Karpas-422 (cell line): ENCODE results near the gene LTK. TPM values are rescaled to one million over a fixed set of nuclear protein-coding genes. Genes with fewer than 3 reads are reported as not detected.

Source experiments
- DNase-seq: peaks from one replicate; pipeline ENCODE4 v3.0.0-alpha.2; 2015
- H2AFZ ChIP-seq: fragments of 200-600 bp; sonication (generic); 2 replicates; pipeline ENCODE4 v1.6.1; 2014; ENCODE audit warnings: antibody characterized with exemption, low read length, mixed read lengths
- H3K27ac ChIP-seq: fragments of 200-600 bp; sonication (generic); 2 replicates; pipeline ENCODE4 v1.5.1; 2014; ENCODE audit warnings: mild to moderate bottlenecking, low read length, moderate library complexity
- H3K27me3 ChIP-seq: fragments of 200-600 bp; sonication (generic); 2 replicates; pipeline ENCODE4 v1.6.1; 2014; ENCODE audit warnings: low read length, mixed read lengths
- H3K36me3 ChIP-seq: fragments of 200-600 bp; sonication (generic); 2 replicates; pipeline ENCODE4 v1.6.1; 2014; ENCODE audit warnings: low read length, mixed read lengths; ENCODE audit not compliant: insufficient read depth
- H3K4me1 ChIP-seq: fragments of 200-600 bp; sonication (generic); 2 replicates; pipeline ENCODE4 v1.6.1; 2014; ENCODE audit warnings: mild to moderate bottlenecking, low read length, mixed read lengths
- H3K4me2 ChIP-seq: fragments of 200-600 bp; sonication (generic); 2 replicates; pipeline ENCODE4 v1.6.1; 2014; ENCODE audit warnings: low read length, low read depth, mild to moderate bottlenecking; ENCODE audit not compliant: poor library complexity, severe bottlenecking
- H3K4me3 ChIP-seq: fragments of 200-600 bp; sonication (generic); 2 replicates; pipeline ENCODE4 v1.5.1; 2014; ENCODE audit warnings: mild to moderate bottlenecking, antibody characterized with exemption, low read length, mixed read lengths
- H3K79me2 ChIP-seq: fragments of 200-600 bp; sonication (generic); 2 replicates; pipeline ENCODE4 v1.6.1; 2014; ENCODE audit warnings: mild to moderate bottlenecking, low read length, mixed read lengths
- H3K9ac ChIP-seq: fragments of 200-600 bp; sonication (generic); 2 replicates; pipeline ENCODE4 v1.6.0; 2014; ENCODE audit warnings: low read length
- H3K9me2 ChIP-seq: fragments of 200-600 bp; sonication (generic), shearing (Covaris generic); replicated peaks from 2 replicates; pipeline ENCODE4 v1.6.0; 2014; ENCODE audit warnings: mild to moderate bottlenecking, low read length, moderate library complexity; ENCODE audit not compliant: insufficient read depth
- H3K9me3 ChIP-seq: fragments of 300-700, 200-600 bp; sonication (generic); 2 replicates; pipeline ENCODE4 v1.6.1; 2014; ENCODE audit warnings: low read length, mixed read lengths
- H4K20me1 ChIP-seq: fragments of 200-600 bp; sonication (generic); 2 replicates; pipeline ENCODE4 v1.6.1; 2014; ENCODE audit warnings: mild to moderate bottlenecking, antibody characterized with exemption, low read length, low read depth; ENCODE audit not compliant: insufficient read depth
- total RNA-seq: library from RNA; depleted of rRNA; stranded (reverse); fragments of >200 nt; shearing (Covaris generic); gene quantifications from 2 replicates; pipeline ENCODE4 v1.2.3, GENCODE V29; 2014; ENCODE audit warnings: low replicate concordance; rRNA removed

Gene LTK
- 0.78 and 1.7 TPM in 2 replicates for total RNA-seq

DNA sequence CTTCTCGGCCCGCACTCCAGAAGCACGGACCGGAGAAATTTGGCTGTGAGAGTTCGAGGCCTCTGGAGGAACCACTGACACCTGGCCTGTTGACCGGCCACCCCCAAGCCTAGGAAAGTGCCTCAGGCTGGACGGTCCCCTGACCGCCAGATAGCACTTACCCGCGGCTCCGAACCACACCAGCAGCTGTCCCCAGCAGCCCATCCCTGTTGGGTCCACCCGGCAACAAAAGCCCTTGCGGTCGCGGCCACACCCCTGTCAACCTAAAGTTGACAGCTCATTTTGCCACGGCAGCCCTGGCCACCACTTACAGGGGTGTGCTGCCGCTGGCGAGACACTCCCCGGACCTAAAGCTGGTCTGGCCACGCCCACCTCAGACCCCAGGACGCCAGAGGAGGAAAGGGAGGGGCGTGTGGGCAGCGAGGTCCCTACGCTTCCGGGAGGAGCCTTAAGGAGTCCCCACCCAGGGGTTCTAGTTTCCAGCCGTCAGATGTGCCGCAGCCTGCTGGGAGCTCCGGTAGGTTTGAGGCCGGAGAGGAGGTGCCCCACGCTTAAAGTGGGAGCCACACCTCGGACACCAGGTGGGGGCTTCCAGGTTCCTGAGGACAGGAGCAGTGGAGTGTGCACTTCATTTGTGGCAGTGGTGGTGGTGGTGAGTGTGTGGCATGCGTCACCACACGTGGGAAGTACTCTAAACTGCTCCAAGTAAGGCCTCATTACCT is at the start of gene LTK:
LTK (minus strand) TSS at position 322 of the 722 bp plus-strand sequence; CDS start at position 204, 118 bp downstream.
- H3K9me3 ChIP-seq = no peaks in the 10 kb centered on the region
- H3K4me2 ChIP-seq = peak within 1 kb of the TSS; percentile 85
- no peaks in the 10 kb centered on the region for H3K79me2 ChIP-seq
- peak within 1 kb of the TSS; percentile 80; the same call in 1 of the 2 replicates for H2AFZ ChIP-seq
- peak; percentile 82 for DNase-seq
- H3K9ac ChIP-seq = peak within 1 kb of the TSS; percentile 63
- H3K9me2 ChIP-seq = no peaks in the 10 kb centered on the region
- H3K4me3 ChIP-seq = peak within 1 kb of the TSS; percentile 70
- no peaks in the 10 kb centered on the region for H3K27me3 ChIP-seq
- H3K27ac ChIP-seq = no peak within 1 kb of the TSS
- H3K4me1 ChIP-seq = peaks cover 12% of the 10 kb centered on the region
- no peaks in the 10 kb centered on the region for H4K20me1 ChIP-seq
- H3K36me3 ChIP-seq = no peaks in the 10 kb centered on the region

DNA sequence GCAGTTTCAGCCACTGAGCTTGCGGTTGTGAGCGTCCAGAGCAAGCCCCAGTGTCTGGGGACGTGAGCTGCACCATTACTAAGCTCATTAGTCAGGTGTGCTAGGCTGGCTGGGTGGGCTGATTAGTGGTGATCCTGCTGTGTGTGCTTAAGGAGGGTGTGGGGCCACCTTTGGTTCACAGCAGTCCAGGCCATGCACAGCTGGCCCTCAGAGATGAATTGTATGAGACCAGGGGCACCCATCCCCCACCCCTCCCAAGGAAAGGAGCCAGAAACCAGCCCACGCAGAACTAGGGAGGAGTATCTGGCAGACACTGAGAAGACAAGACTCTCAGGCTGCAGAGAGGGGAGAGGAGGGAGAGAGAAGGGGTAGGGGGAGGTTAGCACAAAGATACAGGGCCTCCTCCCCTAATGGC is 49.2 kb upstream of the LTK start:
- Histone ChIP-seq H3K9me2 (no peaks in the 10 kb centered on the region), H3K9ac (no peak overlapping the region), H3K9me3 (no peaks in the 10 kb centered on the region), H2AFZ (no peak overlapping the region), H3K4me3 (no peak overlapping the region), H3K4me2 (no peak overlapping the region), H4K20me1 (no peaks in the 10 kb centered on the region), H3K27me3 (no peaks in the 10 kb centered on the region), H3K4me1 (peaks cover 14% of the 10 kb centered on the region), H3K79me2 (no peaks in the 10 kb centered on the region), H3K36me3 (no peaks in the 10 kb centered on the region), H3K27ac (no peak overlapping the region)
- DNase-seq = no peak

DNA sequence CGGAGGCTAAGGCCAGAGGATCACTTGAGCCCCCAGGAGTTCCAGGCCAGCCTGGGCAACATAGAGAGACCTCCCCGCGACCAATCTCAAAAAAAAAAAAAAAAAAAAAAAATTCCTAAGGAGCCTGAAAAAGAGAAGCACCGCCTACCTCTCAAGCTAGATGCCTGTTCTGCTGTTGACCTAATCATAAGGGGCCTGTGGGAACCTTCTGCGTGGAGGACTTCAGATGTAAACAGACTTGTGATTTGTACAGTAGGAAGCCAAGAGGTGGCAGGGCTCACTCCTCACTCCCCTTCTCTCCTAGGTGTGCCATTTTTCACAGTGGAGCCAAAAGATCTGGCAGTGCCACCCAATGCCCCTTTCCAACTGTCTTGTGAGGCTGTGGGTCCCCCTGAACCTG is 48.6 kb upstream of the LTK start:
- H3K36me3 ChIP-seq = no peaks in the 10 kb centered on the region
- no peaks in the 10 kb centered on the region for H3K9me3 ChIP-seq
- no peaks in the 10 kb centered on the region for H3K27me3 ChIP-seq
- peaks cover 15% of the 10 kb centered on the region for H3K4me1 ChIP-seq
- H3K4me2 ChIP-seq = no peak overlapping the region
- H3K9ac ChIP-seq = no peak overlapping the region
- no peaks in the 10 kb centered on the region for H4K20me1 ChIP-seq
- H3K9me2 ChIP-seq = no peaks in the 10 kb centered on the region
- no peak overlapping the region for H2AFZ ChIP-seq
- H3K79me2 ChIP-seq = no peaks in the 10 kb centered on the region
- no peak for DNase-seq
- no peak overlapping the region for H3K4me3 ChIP-seq
- no peak overlapping the region for H3K27ac ChIP-seq

DNA sequence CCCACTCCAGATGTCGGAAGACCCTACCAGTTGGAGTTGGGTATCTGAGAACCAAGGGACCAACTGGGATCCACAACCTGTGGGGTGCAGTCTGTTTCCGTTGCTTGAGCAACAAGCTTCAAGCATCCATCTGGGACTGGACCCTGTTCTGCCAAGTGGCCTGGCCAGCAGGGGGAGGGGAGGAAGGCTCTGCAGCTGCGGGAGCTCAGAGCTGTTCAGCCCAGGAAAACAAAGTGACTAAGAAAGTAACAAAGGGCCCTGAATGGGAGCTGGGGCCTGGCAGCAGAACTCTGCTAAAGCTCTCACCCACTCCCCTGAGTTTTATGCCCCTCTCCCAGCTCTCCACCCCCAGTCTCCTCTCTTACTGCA is 48.1 kb upstream of the LTK start:
- no peak overlapping the region for H3K4me2 ChIP-seq
- H3K79me2 ChIP-seq = no peaks in the 10 kb centered on the region
- H3K36me3 ChIP-seq = no peaks in the 10 kb centered on the region
- no peak overlapping the region for H2AFZ ChIP-seq
- H3K4me3 ChIP-seq = no peak overlapping the region
- no peaks in the 10 kb centered on the region for H3K9me2 ChIP-seq
- no peak overlapping the region for H3K27ac ChIP-seq
- DNase-seq = no peak
- H3K4me1 ChIP-seq = peaks cover 20% of the 10 kb centered on the region
- H4K20me1 ChIP-seq = no peaks in the 10 kb centered on the region
- H3K9ac ChIP-seq = no peak overlapping the region
- H3K9me3 ChIP-seq = no peaks in the 10 kb centered on the region
- H3K27me3 ChIP-seq = no peaks in the 10 kb centered on the region

DNA sequence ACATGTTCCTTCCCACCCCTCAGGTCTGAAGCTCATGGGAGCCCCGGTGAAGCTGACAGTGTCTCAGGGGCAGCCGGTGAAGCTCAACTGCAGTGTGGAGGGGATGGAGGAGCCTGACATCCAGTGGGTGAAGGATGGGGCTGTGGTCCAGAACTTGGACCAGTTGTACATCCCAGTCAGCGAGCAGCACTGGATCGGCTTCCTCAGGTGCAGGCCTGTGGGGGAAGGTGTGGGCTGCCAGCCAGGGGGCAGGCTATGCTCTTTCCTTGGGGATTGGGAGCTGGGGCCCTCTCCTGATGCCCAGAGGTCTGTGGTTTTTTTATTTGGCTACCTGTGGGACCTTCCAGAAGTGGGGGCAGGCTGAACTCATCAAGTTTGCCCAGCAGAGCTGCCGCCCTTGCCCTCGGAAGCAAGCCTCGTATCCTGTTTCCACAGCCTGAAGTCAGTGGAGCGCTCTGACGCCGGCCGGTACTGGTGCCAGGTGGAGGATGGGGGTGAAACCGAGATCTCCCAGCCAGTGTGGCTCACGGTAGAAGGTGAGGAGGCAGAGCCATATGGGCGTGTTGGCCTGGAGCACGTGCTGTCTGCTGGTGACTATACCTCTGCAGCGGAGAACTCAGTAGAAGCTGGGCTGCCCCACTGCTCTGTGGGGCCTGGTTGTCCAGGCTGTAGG is 47.6 kb upstream of the LTK start:
- Histone ChIP-seq H2AFZ (no peak overlapping the region), H3K4me2 (no peak overlapping the region), H3K27me3 (no peaks in the 10 kb centered on the region), H3K4me1 (peaks cover 25% of the 10 kb centered on the region), H3K9me2 (no peaks in the 10 kb centered on the region), H3K79me2 (no peaks in the 10 kb centered on the region), H3K9me3 (no peaks in the 10 kb centered on the region), H3K36me3 (no peaks in the 10 kb centered on the region), H4K20me1 (no peaks in the 10 kb centered on the region), H3K9ac (no peak overlapping the region), H3K27ac (no peak overlapping the region), H3K4me3 (no peak overlapping the region)
- DNase-seq = no peak

DNA sequence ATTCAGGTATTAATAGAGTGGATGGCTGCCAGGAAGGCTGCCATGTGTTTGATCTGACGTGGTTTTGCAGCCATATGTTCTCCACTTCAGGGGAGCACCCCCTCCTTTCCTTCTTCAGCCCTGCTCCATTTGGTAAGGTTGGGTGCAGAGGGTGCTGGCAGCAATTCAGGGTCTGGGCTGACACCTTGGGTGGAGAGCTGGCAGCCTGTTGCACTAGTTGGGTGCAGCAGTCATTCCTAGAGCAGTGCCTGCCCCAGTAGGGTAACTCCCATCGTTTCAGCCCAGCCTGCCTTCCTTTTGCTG is 46.9 kb upstream of the LTK start:
- H2AFZ ChIP-seq = no peak overlapping the region
- H3K4me3 ChIP-seq = no peak overlapping the region
- H3K9me2 ChIP-seq = no peaks in the 10 kb centered on the region
- H3K4me1 ChIP-seq = peaks cover 26% of the 10 kb centered on the region
- H3K9me3 ChIP-seq = no peaks in the 10 kb centered on the region
- no peaks in the 10 kb centered on the region for H3K36me3 ChIP-seq
- H3K27ac ChIP-seq = no peak overlapping the region
- DNase-seq = no peak
- H4K20me1 ChIP-seq = no peaks in the 10 kb centered on the region
- no peaks in the 10 kb centered on the region for H3K27me3 ChIP-seq
- H3K79me2 ChIP-seq = no peaks in the 10 kb centered on the region
- H3K4me2 ChIP-seq = no peak overlapping the region
- no peak overlapping the region for H3K9ac ChIP-seq

DNA sequence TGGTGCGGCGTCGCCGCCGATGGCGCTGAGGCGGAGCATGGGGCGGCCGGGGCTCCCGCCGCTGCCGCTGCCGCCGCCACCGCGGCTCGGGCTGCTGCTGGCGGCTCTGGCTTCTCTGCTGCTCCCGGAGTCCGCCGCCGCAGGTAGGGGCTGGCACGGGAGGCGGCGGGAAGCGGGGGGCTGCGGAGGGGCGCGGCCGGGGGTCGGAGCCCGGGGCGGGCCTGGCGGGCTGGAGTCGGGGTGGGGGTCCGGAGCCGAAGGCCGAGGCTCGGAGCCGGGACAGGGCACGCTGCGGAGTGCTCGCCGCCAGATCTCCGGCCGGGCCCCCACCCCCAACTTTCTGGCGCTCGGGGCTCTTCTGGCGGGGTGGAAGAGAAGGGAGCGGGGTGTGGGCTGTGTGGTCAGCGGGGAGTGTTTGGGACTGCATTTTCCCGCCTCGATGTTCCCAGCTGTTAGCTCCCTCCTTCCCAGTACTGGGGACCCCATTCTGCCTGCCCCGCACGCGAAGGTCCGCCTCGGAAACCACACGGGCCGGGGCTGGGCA is 45.7 kb upstream of the LTK start:
- Histone ChIP-seq H3K4me2 (peak overlapping the region; percentile 84), H2AFZ (no peak overlapping the region), H4K20me1 (no peaks in the 10 kb centered on the region), H3K9me3 (no peaks in the 10 kb centered on the region), H3K79me2 (no peaks in the 10 kb centered on the region), H3K9me2 (no peaks in the 10 kb centered on the region), H3K4me1 (peaks cover 26% of the 10 kb centered on the region), H3K27me3 (no peaks in the 10 kb centered on the region), H3K36me3 (no peaks in the 10 kb centered on the region), H3K9ac (peak overlapping the region; percentile 59), H3K27ac (no peak overlapping the region), H3K4me3 (peak overlapping the region; percentile 68; the same call in 1 of the 2 replicates)
- no peak for DNase-seq

DNA sequence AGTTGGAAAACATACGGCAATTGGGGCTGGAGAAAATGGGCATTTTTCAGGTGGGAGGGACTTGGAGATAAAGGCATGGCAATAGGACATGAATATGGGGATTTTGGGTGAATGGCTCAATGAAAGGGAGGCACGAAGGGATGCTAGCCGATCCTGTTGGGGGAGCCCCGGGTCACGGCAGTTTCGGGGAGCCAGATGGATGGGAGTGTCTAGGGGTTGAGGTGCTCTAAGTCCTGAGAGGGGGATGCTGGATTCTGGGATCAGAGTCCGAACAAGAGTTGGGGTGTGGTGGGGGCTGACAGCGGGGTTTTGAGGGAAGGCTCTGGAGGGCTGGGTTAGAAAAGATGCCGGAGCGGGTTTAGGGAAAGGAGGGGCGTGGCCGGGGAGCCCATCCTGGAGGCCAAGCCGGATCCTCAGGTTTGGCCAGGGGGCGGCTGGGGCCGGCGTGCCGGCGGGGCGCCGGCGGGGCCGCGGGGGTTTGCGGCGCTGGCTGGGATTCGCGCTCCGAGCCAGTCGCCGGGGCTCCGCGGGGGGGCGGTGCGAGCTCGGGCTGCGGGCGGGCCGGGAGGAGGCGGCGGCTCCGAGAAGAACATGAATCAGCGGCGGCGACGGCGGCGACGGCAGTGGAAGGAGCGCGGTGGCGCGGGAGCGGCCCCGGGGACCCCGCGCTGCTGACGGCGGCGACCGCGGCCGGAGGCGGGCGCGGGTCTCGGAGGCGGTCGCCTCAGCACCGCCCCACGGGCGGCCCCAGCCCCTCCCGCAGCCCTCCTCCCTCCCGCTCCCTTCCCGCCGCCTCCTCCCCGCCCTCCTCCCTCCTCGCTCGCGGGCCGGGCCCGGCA is 45.0 kb upstream of the LTK start, which contains the start of gene TYRO3:
TYRO3 (plus strand) TSS at position 813 of the 839 bp plus-strand sequence. CDS start 46 bp downstream, outside the sequence.
- H3K27me3 ChIP-seq = no peaks in the 10 kb centered on the region
- peaks cover 26% of the 10 kb centered on the region for H3K4me1 ChIP-seq
- peak within 1 kb of the TSS; percentile 51; the same call in 1 of the 2 replicates for H2AFZ ChIP-seq
- H3K9me3 ChIP-seq = no peaks in the 10 kb centered on the region
- H3K9ac ChIP-seq = peak within 1 kb of the TSS; percentile 59
- H3K36me3 ChIP-seq = no peaks in the 10 kb centered on the region
- peak within 1 kb of the TSS; percentile 68 for H3K4me3 ChIP-seq
- H3K4me2 ChIP-seq = peak within 1 kb of the TSS; percentile 84
- peak; percentile 69 for DNase-seq
- no peak within 1 kb of the TSS for H3K27ac ChIP-seq
- H3K79me2 ChIP-seq = no peaks in the 10 kb centered on the region
- no peaks in the 10 kb centered on the region for H3K9me2 ChIP-seq
- H4K20me1 ChIP-seq = no peaks in the 10 kb centered on the region
